K562 (cell line): ENCODE measurements around the gene EIF4E1B.

Source experiments
- ATF6 ChIP-seq: sonication (generic); formaldehyde crosslinking; IDR thresholded peaks from 2 replicates; pipeline ENCODE4 v1.4.0; 2020; ENCODE audit warnings: mild to moderate bottlenecking, missing genetic modification reagents
- CEBPB ChIP-seq: fragments of 450-650 bp; IDR thresholded peaks from 2 replicates; pipeline ENCODE4 v1.6.1; 2016; ENCODE audit warnings: missing genetic modification characterization, missing compliant biosample characterization
- CREB1 ChIP-seq, 2 experiments: sonication (generic) in 1 of 2; formaldehyde crosslinking in 1 of 2; IDR thresholded peaks; 2 replicates each; pipeline versions ENCODE4 v1.6.1 to v1.8.0; 2012 to 2022; ENCODE audit warnings: inconsistent platforms in 1 of 2, mild to moderate bottlenecking in 1 of 2, missing genetic modification reagents in 1 of 2, moderate library complexity in 1 of 2
- ELF1 ChIP-seq: fragments of 200-800 bp; sonication (Bioruptor generic); IDR thresholded peaks from 2 replicates; pipeline ENCODE4 v1.6.1; 2016; ENCODE audit warnings: missing genetic modification characterization, missing compliant biosample characterization
- GTF2B ChIP-seq: IDR thresholded peaks from 2 replicates; pipeline ENCODE4 v1.6.1; 2011; ENCODE audit not compliant: insufficient read length; ENCODE audit errors: extremely low read depth
- KHSRP ChIP-seq: fragments of 450-650 bp; IDR thresholded peaks from 2 replicates; pipeline ENCODE4 v1.6.1; 2017
- NR2C2 ChIP-seq, 2 experiments: fragments of 200-800 bp in 1 of 2; sonication (Bioruptor generic) in 1 of 2; sonication (generic) in 1 of 2; formaldehyde crosslinking in 1 of 2; IDR thresholded peaks; 2 replicates each; pipeline versions ENCODE4 v1.6.1 to v1.8.0; 2016 to 2022; ENCODE audit warnings: mild to moderate bottlenecking in 1 of 2, missing compliant biosample characterization in 1 of 2, missing genetic modification characterization in 1 of 2, missing genetic modification reagents in 1 of 2
- POLR2A ChIP-seq: fragments of 450-650 bp; conservative IDR thresholded peaks from 2 replicates; pipeline ENCODE4 v1.6.1; 2016
- SMARCE1 ChIP-seq: fragments of 450-650 bp; IDR thresholded peaks from 2 replicates; pipeline ENCODE4 v1.7.1; 2016; ENCODE audit warnings: mild to moderate bottlenecking
- TAF7 ChIP-seq: fragments of 450-650 bp; IDR thresholded peaks from 2 replicates; pipeline ENCODE4 v1.6.1; 2016; ENCODE audit warnings: missing genetic modification characterization, missing compliant biosample characterization
- ZFP36 ChIP-seq: fragments of 150-350 bp; IDR thresholded peaks from 2 replicates; pipeline ENCODE4 v1.6.1; 2018; ENCODE audit warnings: low read length, low read depth; ENCODE audit not compliant: partially characterized antibody
- ZNF354B ChIP-seq: fragments of 250-450 bp; sonication (Bioruptor Pico); IDR thresholded peaks from 2 replicates; pipeline ENCODE4 v1.4.0; 2020

GRCh38 chr5:176658007-176658599 lies 27.6 kb downstream of the EIF4E1B start:
- TF ChIP-seq CEBPB (no peak), GTF2B (no peak), ELF1 (tag) (no peak), NR2C2 (CRISPR knock-in tag; IDR thresholded peaks at IDR 0.05) (no peak), NR2C2 (tag; IDR thresholded peaks at IDR 0.05) (no peak), ZNF354B (CRISPR knock-in tag) (no peak), KHSRP (no peak), TAF7 (tag) (no peak), ZFP36 (no peak), SMARCE1 (no peak), POLR2A (no peak), ATF6 (CRISPR knock-in tag) (no peak), CREB1 (IDR thresholded peaks at IDR 0.05) (no peak), CREB1 (CRISPR knock-in tag; IDR thresholded peaks at IDR 0.05) (no peak)
